ENCODE measurements around the gene TPRN.

TPRN gene

DNA sequence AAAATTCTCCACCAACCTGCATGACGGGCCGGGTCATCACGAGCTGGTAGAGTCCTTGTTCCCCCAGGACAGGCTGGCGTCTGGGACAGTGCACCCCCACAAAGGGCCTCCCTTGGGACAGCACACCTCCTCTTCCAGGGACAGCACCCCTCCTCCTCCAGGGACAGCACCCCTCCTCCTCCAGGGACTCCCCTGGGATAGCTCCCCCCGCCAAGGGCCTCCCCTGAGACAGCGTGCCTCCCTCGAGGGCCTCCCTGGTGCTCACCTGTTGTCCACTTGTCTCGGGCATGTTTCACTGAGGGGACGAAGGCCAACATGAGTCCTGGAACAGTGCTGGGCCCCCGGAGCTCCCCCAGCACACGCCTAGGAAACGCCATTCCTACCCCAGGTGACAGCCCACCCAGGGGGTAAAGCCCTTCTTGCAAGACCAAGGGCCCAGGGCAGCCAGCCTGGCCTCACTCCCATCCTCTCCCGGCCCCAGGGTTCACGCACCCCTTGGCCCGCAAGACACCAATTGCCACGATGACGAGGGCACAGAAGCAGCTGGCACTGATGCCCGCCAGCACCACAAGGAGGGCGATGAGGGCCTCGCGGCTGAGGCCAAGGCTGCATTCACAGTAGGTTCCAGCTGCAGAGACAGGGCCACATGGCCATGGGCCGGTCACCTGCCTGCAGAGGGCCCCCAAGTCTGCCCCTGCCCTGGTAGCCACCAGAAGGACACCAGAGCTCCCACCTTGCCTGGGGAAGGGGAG, 29.2 kb downstream of the TPRN start:
- no peak for DNase-seq

- DNase-seq: no peak
Observed at GRCh38 chr9:137170486-137171148, 29.9 kb downstream of the TPRN start.

DNA sequence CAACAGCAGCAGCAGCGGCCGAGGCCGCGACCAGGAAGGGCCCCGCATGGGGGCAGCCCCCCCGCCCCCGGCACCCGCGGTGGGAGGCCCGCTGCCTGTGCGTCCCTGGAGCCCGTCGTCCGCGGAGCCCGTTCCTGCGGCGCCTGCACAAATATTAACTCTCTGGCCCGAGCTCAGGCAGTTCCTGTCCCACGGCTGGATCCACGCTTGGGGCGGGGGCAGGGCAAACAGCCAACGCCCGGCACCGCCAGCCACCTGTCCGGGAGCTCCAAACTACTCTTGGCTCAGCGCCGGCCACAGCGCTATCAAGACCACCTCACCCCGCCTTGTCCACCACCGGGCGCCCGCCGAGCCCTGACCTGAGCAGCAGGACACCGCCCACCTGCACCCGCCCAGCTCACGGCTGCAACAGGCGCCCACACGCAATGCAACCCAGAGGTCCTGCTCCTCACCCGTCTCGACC, 30.6 kb downstream of the TPRN start, which contains the start of gene LRRC26:
Gene LRRC26 (minus strand): TSS at position 156 of the 463 bp plus-strand sequence. CDS start 108 bp downstream, at position 48.
- no peak for DNase-seq

- DNase-seq: peak; percentile 38
Observed at GRCh38 chr9:137168904-137169856, 31.4 kb downstream of the TPRN start.

DNA sequence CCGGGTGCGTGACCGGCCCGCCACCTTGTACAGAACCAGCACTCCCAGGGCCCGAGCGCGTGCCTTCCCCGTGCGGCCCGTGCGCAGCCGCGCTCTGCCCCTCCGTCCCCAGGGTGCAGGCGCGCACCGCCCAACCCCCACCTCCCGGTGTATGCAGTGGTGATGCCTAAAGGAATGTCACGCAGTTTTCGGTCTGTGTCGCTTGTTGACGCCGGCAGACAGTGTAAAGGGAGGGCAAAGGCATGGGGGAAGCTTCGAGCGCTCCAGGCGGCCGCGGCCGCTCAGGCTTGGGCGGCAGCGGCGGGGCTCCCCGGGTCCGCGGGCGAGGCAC, 32.0 kb downstream of the TPRN start:
- DNase-seq: peak; percentile 29

DNA sequence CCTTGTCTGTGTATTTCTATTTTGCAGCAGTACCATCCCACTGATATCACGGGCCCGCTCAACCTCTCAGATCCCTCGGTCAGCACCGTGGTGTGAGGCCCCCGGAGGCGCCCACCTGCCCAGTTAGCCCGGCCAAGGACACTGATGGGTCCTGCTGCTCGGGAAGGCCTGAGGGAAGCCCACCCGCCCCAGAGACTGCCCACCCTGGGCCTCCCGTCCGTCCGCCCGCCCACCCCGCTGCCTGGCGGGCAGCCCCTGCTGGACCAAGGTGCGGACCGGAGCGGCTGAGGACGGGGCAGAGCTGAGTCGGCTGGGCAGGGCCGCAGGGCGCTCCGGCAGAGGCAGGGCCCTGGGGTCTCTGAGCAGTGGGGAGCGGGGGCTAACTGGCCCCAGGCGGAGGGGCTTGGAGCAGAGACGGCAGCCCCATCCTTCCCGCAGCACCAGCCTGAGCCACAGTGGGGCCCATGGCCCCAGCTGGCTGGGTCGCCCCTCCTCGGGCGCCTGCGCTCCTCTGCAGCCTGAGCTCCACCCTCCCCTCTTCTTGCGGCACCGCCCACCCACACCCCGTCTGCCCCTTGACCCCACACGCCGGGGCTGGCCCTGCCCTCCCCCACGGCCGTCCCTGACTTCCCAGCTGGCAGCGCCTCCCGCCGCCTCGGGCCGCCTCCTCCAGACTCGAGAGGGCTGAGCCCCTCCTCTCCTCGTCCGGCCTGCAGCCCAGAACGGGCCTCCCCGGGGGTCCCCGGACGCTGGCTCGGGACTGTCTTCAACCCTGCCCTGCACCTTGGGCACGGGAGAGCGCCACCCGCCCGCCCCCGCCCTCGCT, 32.6 kb downstream of the TPRN start:
- DNase-seq: no peak

DNA sequence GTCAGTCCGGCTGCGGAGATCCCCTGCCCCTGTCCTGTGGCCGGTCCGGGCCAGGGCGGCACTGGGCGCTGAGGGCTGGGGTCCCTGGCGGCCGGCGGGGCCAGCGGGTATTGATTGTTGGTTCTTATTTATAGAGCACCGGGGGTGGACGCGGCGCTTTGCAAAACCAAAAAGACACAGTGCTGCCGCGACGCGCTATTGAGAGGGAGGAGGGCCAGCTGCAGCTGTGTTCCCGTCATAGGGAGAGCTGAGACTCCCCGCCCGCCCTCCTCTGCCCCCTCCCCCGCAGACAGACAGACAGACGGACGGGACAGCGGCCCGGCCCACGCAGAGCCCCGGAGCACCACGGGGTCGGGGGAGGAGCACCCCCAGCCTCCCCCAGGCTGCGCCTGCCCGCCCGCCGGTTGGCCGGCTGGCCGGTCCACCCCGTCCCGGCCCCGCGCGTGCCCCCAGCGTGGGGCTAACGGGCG, 33.2 kb downstream of the TPRN start:
- DNase-seq: no peak

- no peak for DNase-seq
Observed at GRCh38 chr9:137166380-137167229, 33.9 kb downstream of the TPRN start.

DNA sequence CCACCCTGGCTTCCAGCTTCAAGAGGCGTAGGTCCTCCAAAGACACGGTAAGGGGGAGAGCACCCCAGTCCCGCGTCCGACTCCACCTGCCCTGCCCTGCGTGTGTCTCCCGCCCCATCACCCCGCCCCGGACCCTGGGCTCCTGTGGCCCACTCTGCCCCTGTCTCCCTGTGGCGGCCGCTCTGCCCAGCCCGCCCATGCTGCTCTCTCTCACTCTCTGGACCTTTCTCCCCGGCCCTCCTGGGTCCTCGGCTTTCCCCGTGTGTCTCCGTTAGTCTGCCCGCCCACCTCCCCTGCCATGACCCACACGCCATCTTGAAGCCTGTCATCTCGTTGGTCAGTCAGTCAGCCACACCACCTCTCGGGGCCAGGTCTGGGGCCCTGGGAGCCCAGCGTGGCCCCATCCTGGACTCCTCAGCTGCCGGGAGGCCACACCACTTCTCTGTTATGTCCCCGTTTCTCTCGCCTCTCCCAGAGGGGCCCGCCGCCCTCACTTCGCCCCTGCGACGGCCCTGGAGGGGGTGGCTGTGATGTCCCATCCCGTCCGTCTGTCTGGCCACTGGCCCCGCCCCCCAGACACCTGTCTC, 35.2 kb downstream of the TPRN start:
- no peak for DNase-seq

GRCh38 chr9:137164370-137165249, 35.9 kb downstream of the TPRN start:
- no peak for DNase-seq

DNA sequence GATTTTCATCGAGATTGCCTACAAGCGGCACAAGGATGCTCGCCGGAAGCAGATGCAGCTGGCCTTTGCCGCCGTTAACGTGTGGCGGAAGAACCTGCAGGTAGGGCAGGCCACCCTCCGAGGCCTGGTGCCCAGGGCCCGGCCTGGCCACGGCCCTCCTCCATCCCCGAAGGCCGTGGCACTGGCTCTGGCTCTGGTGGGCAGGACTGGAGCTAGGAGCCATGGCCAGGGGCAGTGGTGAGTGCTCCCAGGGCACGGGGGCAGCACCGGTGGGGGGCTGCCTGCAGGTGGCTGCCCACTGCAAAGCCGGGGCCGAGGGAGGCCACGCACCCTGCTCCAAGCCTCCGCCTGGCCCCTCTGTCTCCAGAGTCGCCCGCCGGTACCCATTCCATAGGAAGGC, 36.7 kb downstream of the TPRN start:
- no peak for DNase-seq

GRCh38 chr9:137163365-137163715, 37.2 kb downstream of the TPRN start:
- DNase-seq: no peak

DNA sequence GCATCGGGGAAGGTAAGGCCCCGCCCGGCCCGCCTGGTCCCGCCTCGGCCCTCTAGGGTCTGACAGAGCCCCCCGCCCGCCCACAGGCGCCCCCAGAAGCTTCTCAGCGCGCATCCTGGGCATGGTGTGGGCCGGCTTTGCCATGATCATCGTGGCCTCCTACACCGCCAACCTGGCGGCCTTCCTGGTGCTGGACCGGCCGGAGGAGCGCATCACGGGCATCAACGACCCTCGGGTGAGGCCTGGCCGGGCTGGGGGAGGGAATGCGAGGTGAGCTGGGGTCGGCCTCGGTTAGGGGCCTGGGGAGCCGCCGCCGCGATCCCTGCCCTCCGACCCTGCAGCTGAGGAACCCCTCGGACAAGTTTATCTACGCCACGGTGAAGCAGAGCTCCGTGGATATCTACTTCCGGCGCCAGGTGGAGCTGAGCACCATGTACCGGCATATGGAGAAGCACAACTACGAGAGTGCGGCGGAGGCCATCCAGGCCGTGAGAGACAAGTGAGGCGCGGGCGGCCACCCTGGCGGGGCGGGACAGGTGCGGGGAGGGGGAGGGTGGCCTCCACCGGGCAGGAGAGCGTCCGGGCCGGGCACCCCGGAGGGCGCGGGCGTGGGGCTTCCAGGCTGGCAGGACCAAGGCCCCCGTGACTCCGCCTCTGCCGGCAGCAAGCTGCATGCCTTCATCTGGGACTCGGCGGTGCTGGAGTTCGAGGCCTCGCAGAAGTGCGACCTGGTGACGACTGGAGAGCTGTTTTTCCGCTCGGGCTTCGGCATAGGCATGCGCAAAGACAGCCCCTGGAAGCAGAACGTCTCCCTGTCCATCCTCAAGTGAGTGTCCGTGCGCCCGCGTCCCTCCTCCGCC, 37.8 kb downstream of the TPRN start:
- DNase-seq: no peak

- no peak for DNase-seq
Observed at GRCh38 chr9:137161558-137162486, 38.7 kb downstream of the TPRN start.

GRCh38 chr9:137160716-137161557, 39.6 kb downstream of the TPRN start:
- no peak for DNase-seq

- DNase-seq: no peak
Observed at GRCh38 chr9:137160054-137160425, 40.5 kb downstream of the TPRN start.

Measured in stimulated activated CD4-positive, alpha-beta T cell treated with anti-CD3 and anti-CD28 coated beads, Interleukin-15, amount 100 ng/mL, for 24 hours (primary cell).